Lung (tissue), 12 donors: Measurements from ENCODE around the gene TPSD1. TPM values are rescaled to one million over a fixed set of nuclear protein-coding genes. Genes with fewer than 3 reads are reported as not detected.

Experiments
- ATAC-seq: fragments of 200-7000 bp; cut with Tn5 transposase; one replicate; pipeline ENCODE4 v1.9.1; 2020; ENCODE audit warnings: moderate number of reproducible peaks; ENCODE audit not compliant: insufficient read depth, low FRiP score
- DNase-seq, 3 donors: peaks; one replicate each; pipeline ENCODE4 v3.0.0-alpha.2; 2013 to 2017
- H3K27ac ChIP-seq, 2 donors: one replicate each; pipeline ENCODE4 v1.5.1; 2013; ENCODE audit warnings: mild to moderate bottlenecking in 2 of 2, moderate library complexity in 2 of 2, control low read depth in 1 of 2, inconsistent platforms in 1 of 2, low read depth in 1 of 2, low read length in 1 of 2
- H3K27me3 ChIP-seq, 3 donors: one replicate each; pipeline ENCODE4 v1.5.1; 2013; ENCODE audit warnings: low read length in 2 of 3; ENCODE audit not compliant: control insufficient read depth in 3 of 3, insufficient read depth in 3 of 3
- H3K36me3 ChIP-seq, 4 donors: one replicate each; pipeline ENCODE4 v1.5.1; 2013; ENCODE audit warnings: low read length in 4 of 4, mild to moderate bottlenecking in 1 of 4, moderate library complexity in 1 of 4; ENCODE audit not compliant: control insufficient read depth in 4 of 4, insufficient read depth in 4 of 4
- H3K4me1 ChIP-seq, 5 donors: one replicate each; pipeline ENCODE4 v1.5.1; 2013; ENCODE audit warnings: low read length in 5 of 5, mild to moderate bottlenecking in 2 of 5, moderate library complexity in 1 of 5; ENCODE audit not compliant: control insufficient read depth in 5 of 5, insufficient read depth in 5 of 5
- H3K4me3 ChIP-seq: one replicate; pipeline ENCODE4 v1.5.1; 2013; ENCODE audit warnings: mild to moderate bottlenecking, control low read depth, moderate library complexity
- H3K9ac ChIP-seq, 2 donors: one replicate each; pipeline ENCODE4 v1.5.1; 2013; ENCODE audit warnings: low read length in 2 of 2, control low read depth in 1 of 2; ENCODE audit not compliant: insufficient read depth in 1 of 2
- H3K9me3 ChIP-seq, 4 donors: one replicate each; pipeline ENCODE4 v1.5.1; 2013; ENCODE audit warnings: low read length in 3 of 4, mild to moderate bottlenecking in 1 of 4, moderate library complexity in 1 of 4; ENCODE audit not compliant: control insufficient read depth in 4 of 4, insufficient read depth in 3 of 4
- CTCF ChIP-seq: IDR thresholded peaks from 2 replicates; pipeline ENCODE4 v1.5.1; 2012; ENCODE audit warnings: mild to moderate bottlenecking; ENCODE audit errors: control extremely low read depth, extremely low read depth
- WGBS, 2 donors: extraction: QIAGEN DNeasy Blood & Tissue Kit; methylation state at CpG; one replicate each; pipeline ENCODE4 v1.1.7; 2013; 5-methylcytosine and 5-hydroxymethylcytosine counted together
- polyA plus RNA-seq, 2 donors: library from polyadenylated mRNA; stranded (reverse); fragments of 200-250 nt; gene quantifications; one replicate each; pipeline ENCODE4 v1.2.1, GENCODE V29; 2013
- total RNA-seq, 2 donors: library from RNA; depleted of rRNA in 1 of 2; stranded (reverse); fragments of >200 nt in 1 of 2; gene quantifications; one replicate each; pipeline ENCODE4 v1.2.1, GENCODE V29; 2014 to 2021
- donor health status: control.
- donor health status: control.
- donor health status: Bipolar disorder and iron deficiency.
- donor health status: healthy.
- donor health status: DM: yes; HTN: yes; CAD: no.

The TPSD1 gene
- total and polyA plus RNA-seq, 4 donors = 0.54 to 7.0 (median 2.9) TPM; not detected in 1

GRCh38 chr16:1277617-1278282 lies 21.9 kb downstream of the TPSD1 start:
- ATAC-seq (no peak), DNase-seq (no peak)
- TF ChIP-seq CTCF = no peak

GRCh38 chr16:1278477-1278876 lies 22.6 kb downstream of the TPSD1 start:
- Histone ChIP-seq H3K36me3 (no peaks in the 10 kb centered on the region), H3K9ac (no peak overlapping the region), H3K27me3 (peaks cover 0 to 3% (median 0%) of the 10 kb centered on the region in 3 donors), H3K27ac (no peak overlapping the region), H3K9me3 (no peaks in the 10 kb centered on the region), H3K4me3 (no peak overlapping the region), H3K4me1 (peaks cover 0 to 3% (median 0%) of the 10 kb centered on the region in 5 donors)
- 14 to 17% methylated on average over 18 of the region's 18 CpGs for WGBS, 2 donors
- TF ChIP-seq CTCF = no peak
- DNase-seq (no peak), ATAC-seq (no peak)

More at GRCh38 chr16:1277617-1278282, 21.9 kb downstream of the TPSD1 start:
- Histone ChIP-seq H3K27me3 (peaks cover 0 to 3% (median 0%) of the 10 kb centered on the region in 3 donors), H3K4me1 (peaks cover 0 to 3% (median 0%) of the 10 kb centered on the region in 5 donors), H3K4me3 (no peak overlapping the region), H3K27ac (no peak overlapping the region), H3K9ac (no peak overlapping the region), H3K9me3 (peaks cover 0 to 3% (median 0%) of the 10 kb centered on the region in 4 donors), H3K36me3 (no peaks in the 10 kb centered on the region)
- WGBS, 2 donors = 33 to 42% methylated on average over 21 of the region's 21 CpGs

- DNase-seq (no peak), ATAC-seq (no peak)
- peaks cover 0 to 3% (median 0%) of the 10 kb centered on the region in 5 donors for H3K4me1 ChIP-seq
- no peaks in the 10 kb centered on the region for H3K36me3 ChIP-seq
- H3K9me3 ChIP-seq = no peaks in the 10 kb centered on the region
- H3K9ac ChIP-seq = no peak overlapping the region
- H3K4me3 ChIP-seq = no peak overlapping the region
- peaks cover 0 to 3% (median 0%) of the 10 kb centered on the region in 3 donors for H3K27me3 ChIP-seq
- no peak overlapping the region for H3K27ac ChIP-seq
- 72 to 75% methylated on average over 29 to 30 of the region's 30 CpGs for WGBS, 2 donors
- TF ChIP-seq CTCF = no peak
These were observed 23.4 kb downstream of the TPSD1 start for GRCh38 chr16:1279081-1279944.
